ENCODE results near the gene ARMC9.
A peak's percentile ranks its signal among the peaks of the same experiment; 100 is the strongest.
"Not testable (repeated sequence)": the region's sequence is repeated elsewhere in the genome, so short reads cannot be mapped to it uniquely, and the experiment has no call there.

ARMC9 gene

DNA sequence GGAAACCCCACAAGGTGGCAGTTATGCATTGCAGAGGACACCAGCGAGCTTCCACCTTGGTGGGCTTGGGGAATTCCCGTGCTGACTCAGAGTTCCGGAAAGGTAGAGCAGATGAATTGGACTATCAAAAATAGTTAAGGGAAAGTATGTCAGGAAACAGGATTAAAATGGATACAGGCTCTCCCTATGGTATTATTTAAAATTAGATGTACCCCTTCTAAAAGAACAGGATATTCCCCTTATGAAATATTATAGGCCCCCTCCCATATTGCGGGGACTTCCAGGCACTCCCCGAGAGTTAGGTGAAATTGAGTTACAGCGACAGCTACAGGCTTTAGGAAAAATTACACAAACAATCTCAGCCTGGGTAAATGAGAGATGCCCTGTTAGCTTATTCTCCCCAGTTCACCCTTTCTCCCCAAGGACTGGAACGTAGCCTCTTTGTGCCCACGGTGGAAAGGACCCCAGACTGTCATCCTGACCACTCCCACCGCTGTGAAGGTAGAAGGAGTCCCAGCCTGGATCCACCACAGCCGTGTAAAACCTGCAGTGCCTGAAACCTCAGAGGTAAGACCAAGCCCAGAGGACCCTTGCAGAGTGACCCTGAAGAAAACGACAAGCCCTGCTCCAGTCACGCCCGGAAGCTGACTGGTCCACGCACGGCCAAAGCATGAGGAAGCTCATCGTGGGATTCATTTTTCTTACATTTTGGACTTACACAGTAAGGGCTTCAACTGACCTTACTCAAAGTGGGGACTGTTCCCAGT, 207.4 kb downstream of the ARMC9 start:
- not testable (repeated sequence) for DNase-seq (ENCODE audit: low spot score); H3K4me3 ChIP-seq
- peak overlapping the region; percentile 52 to 75 for H3K27ac ChIP-seq
- TF ChIP-seq, protein P1, sequence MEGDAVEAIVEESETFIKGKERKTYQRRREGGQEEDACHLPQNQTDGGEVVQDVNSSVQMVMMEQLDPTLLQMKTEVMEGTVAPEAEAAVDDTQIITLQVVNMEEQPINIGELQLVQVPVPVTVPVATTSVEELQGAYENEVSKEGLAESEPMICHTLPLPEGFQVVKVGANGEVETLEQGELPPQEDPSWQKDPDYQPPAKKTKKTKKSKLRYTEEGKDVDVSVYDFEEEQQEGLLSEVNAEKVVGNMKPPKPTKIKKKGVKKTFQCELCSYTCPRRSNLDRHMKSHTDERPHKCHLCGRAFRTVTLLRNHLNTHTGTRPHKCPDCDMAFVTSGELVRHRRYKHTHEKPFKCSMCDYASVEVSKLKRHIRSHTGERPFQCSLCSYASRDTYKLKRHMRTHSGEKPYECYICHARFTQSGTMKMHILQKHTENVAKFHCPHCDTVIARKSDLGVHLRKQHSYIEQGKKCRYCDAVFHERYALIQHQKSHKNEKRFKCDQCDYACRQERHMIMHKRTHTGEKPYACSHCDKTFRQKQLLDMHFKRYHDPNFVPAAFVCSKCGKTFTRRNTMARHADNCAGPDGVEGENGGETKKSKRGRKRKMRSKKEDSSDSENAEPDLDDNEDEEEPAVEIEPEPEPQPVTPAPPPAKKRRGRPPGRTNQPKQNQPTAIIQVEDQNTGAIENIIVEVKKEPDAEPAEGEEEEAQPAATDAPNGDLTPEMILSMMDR (IDR thresholded peaks at IDR 0.05), result peak; percentile 51

DNA sequence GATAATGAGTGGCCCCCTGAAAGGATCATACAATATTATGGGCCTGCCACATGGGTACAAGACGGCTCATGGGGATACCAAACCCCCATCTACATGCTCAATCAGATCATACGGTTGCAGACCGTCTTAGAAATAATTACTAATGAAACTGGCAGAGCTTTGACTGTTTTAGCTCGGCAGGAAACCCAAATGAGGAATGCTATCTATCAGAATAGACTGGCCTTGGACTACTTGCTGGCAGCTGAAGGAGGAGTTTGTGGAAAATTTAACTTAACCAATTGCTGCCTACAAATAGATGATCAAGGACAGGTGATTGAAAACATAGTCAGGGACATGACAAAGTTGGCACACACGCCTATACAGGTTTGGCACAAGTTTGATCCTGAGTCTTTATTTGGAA, 209.3 kb downstream of the ARMC9 start:
- DNase-seq (ENCODE audit: low spot score), result not testable (repeated sequence)

DNA sequence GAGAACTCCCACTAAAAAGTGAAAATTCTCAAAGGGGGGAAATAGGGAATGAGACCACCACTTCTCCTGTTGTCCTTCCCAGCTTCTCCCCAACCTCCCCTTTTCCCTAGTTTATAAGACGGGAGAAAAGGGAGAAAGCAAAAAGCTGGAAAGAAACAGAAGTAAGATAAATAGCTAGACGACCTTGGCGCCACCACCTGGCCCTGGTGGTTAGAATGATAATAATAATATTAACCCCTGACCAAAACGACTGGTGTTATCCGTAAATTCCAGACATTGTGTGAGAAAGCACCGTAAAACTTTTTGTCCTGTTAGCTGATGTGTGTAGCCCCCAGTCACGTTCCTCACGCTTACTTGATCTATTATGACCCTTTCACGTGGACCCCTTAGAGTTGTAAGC, 209.9 kb downstream of the ARMC9 start:
- not testable (repeated sequence) for DNase-seq (ENCODE audit: low spot score); H3K4me3 ChIP-seq; H3K27ac ChIP-seq

More for the DNA sequence above, 209.3 kb downstream of the ARMC9 start:
- H3K4me3 ChIP-seq, result not testable (repeated sequence)
- H3K27ac ChIP-seq, result peak overlapping the region in 1 of 2 donors; percentile 75

DNA sequence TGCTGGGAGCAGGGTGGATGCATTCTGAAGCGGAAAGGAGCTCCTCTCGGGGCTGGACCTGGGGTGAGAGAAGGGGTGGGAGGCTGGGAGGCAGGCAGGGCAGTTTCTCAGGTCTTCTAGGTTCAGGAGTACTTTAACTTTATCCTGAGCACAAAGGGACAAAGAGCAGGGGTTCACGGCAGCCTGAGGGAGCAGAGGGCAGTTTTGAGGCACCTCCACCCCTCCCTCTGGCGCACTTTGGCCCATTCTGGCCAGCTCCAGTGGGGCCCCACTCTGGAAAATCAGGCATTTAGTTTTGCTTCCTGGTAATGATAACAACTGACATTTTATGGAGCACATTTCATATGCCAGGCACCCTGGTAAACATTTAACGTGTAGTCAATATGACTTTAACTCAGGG, 211.3 kb downstream of the ARMC9 start:
- no peak for DNase-seq (ENCODE audit: low spot score)
- TF ChIP-seq, protein P1 (IDR thresholded peaks at IDR 0.05), result no peak
- Histone ChIP-seq H3K27ac (no peak overlapping the region), H3K4me3 (no peak overlapping the region)

DNA sequence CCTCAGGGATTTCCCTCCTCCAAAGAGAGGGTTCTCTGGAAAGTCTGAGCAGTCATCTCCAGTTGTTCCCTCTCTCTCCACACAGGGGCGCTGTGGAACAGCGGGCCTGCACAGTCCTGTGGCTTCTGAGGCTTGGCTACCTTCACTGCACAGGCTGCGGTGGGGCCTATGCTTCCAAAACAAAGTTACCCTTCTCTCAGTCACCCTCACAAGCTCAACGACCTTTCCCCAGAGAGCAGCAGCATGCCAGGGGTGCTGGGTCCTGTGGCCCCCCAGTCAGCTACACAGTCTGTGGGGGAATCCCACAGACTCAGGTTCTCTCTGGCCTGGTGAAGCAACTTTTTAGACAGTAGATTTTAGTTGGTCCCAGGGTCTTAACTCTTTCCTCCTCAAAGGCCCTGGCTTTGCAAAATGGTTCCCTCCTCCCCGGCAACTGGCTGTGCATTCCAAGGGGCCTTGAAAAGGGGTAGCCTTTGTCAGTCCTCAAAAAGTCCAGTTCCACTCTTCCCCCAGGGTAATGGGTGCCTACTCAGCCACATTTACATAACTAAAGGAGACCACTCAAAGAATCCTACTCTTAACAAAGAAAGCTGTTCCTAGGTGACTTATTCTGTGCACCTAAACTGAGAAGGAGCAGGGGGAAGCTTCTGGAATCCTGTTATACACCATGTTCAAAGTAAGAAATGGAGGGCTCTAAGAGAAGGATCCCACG, 212.0 kb downstream of the ARMC9 start:
- DNase-seq (ENCODE audit: low spot score), result no peak
- H3K4me3 ChIP-seq, result no peak overlapping the region
- TF ChIP-seq, protein P1 (IDR thresholded peaks at IDR 0.05), result no peak
- H3K27ac ChIP-seq, result no peak overlapping the region

DNA sequence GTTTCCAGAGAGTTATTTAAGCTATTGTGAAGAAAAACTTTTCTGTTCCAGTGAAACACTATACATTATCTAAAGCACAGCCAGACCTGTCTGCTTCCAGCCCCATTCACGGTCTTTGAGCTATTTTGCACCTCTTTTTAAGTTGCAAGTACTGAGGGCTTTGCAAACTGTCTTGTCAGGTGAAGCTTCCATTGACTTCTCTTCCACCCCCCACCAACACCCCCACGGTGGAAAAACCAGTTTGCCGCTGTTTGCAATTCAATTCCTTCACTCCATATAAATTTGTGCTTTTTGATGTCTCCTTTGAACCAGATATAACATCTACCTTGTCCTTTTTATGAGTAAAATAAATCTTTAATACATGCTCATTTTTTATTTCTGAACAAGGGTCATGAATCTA, 212.8 kb downstream of the ARMC9 start:
- Histone ChIP-seq H3K4me3 (no peak overlapping the region), H3K27ac (no peak overlapping the region)
- DNase-seq (ENCODE audit: low spot score), result no peak
- TF ChIP-seq, protein P1 (IDR thresholded peaks at IDR 0.05), result no peak

DNA sequence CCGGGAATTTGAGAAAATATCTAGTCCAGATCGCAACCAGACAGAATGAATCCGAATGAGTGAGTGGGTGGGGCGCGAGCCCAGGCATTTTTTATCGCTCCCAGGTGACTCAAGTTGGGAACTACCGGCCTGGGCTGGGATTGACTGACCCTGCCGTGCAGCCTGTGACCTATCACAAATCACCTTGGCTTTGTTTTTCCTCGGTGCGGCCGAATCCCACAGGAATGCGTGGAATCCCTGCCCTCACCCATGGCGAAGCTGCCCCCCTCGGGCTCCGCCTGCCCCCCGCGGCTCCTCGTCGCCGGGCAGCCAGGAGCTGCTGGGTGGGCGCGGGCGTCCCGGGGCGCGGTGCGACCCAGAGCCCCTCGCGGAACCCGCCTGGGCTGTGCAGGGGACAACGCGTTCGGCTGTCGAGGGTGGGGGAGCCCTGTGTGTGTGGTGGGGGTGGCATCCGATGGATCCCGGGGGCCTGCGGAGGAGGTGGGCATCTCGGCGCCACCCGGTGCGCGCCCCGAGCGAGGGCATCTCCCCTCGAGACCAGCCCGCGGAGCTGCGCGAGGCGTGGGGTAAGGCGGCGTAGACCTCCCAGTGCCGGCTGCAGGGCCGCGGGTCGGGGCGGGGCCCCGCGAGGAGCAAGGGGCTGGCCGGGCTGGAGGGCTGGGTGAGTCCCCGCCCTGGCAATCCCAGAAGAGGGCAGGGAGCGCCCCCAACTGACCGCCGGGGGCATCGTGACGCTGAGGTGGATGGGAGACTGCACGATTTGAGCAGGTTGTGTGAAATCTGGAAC, 213.6 kb downstream of the ARMC9 start:
- peak overlapping the region in 1 of 2 donors; percentile 83 for H3K27ac ChIP-seq
- TF ChIP-seq, protein P1 (IDR thresholded peaks at IDR 0.05), result peak; percentile 77
- peak; percentile 90 for DNase-seq (ENCODE audit: low spot score)
- peak overlapping the region; percentile 89 for H3K4me3 ChIP-seq

All from coronary artery (tissue), 2 donors.